Measurements from ENCODE around the gene APBA2.

The APBA2 gene

GRCh38 chr15:28904541-28905315, 19.0 kb downstream of the APBA2 start:
- H3K4me3 ChIP-seq (ENCODE audit: low read depth, low read length) = no peak overlapping the region
- H3K4me1 ChIP-seq (ENCODE audit: control insufficient read depth, insufficient read depth, low read length) = no peaks in the 10 kb centered on the region
- peaks cover 3% of the 10 kb centered on the region; the same call in 1 of the 2 replicates for H3K9me3 ChIP-seq (ENCODE audit: control insufficient read depth, insufficient read depth, low read depth, low read length)
- no peak overlapping the region for H3K27ac ChIP-seq (ENCODE audit: low read depth, low read length)
- no peak overlapping the region for H3K9ac ChIP-seq (ENCODE audit: low read length)
- H3K27me3 ChIP-seq (ENCODE audit: control insufficient read depth, insufficient read depth, low read length) = no peaks in the 10 kb centered on the region
- H3K36me3 ChIP-seq (ENCODE audit: control insufficient read depth, insufficient read depth, low read length) = no peaks in the 10 kb centered on the region

GRCh38 chr15:28907338-28907960, 21.7 kb downstream of the APBA2 start:
- no peak overlapping the region for H3K9ac ChIP-seq (ENCODE audit: low read length)
- peaks cover 3% of the 10 kb centered on the region; the same call in 1 of the 2 replicates for H3K9me3 ChIP-seq (ENCODE audit: control insufficient read depth, insufficient read depth, low read depth, low read length)
- no peaks in the 10 kb centered on the region for H3K36me3 ChIP-seq (ENCODE audit: control insufficient read depth, insufficient read depth, low read length)
- H3K27ac ChIP-seq (ENCODE audit: low read depth, low read length) = no peak overlapping the region
- no peaks in the 10 kb centered on the region for H3K27me3 ChIP-seq (ENCODE audit: control insufficient read depth, insufficient read depth, low read length)
- peaks cover 7% of the 10 kb centered on the region; the same call in 1 of the 2 replicates for H3K4me1 ChIP-seq (ENCODE audit: control insufficient read depth, insufficient read depth, low read length)
- H3K4me3 ChIP-seq (ENCODE audit: low read depth, low read length) = no peak overlapping the region

GRCh38 chr15:28909958-28910500, 24.3 kb downstream of the APBA2 start:
- H3K4me3 ChIP-seq (ENCODE audit: low read depth, low read length) = no peak overlapping the region
- H3K36me3 ChIP-seq (ENCODE audit: control insufficient read depth, insufficient read depth, low read length) = no peaks in the 10 kb centered on the region
- no peaks in the 10 kb centered on the region for H3K27me3 ChIP-seq (ENCODE audit: control insufficient read depth, insufficient read depth, low read length)
- H3K9me3 ChIP-seq (ENCODE audit: control insufficient read depth, insufficient read depth, low read depth, low read length) = peaks cover 3% of the 10 kb centered on the region; the same call in 1 of the 2 replicates
- peaks cover 15% of the 10 kb centered on the region; the same call in 1 of the 2 replicates for H3K4me1 ChIP-seq (ENCODE audit: control insufficient read depth, insufficient read depth, low read length)
- H3K27ac ChIP-seq (ENCODE audit: low read depth, low read length) = no peak overlapping the region
- no peak overlapping the region for H3K9ac ChIP-seq (ENCODE audit: low read length)

GRCh38 chr15:28911310-28911931, 25.6 kb downstream of the APBA2 start:
- Histone ChIP-seq H3K9ac (ENCODE audit: low read length) (no peak overlapping the region), H3K27ac (ENCODE audit: low read depth, low read length) (no peak overlapping the region), H3K36me3 (ENCODE audit: control insufficient read depth, insufficient read depth, low read length) (no peaks in the 10 kb centered on the region), H3K9me3 (ENCODE audit: control insufficient read depth, insufficient read depth, low read depth, low read length) (peaks cover 3% of the 10 kb centered on the region; the same call in 1 of the 2 replicates), H3K4me3 (ENCODE audit: low read depth, low read length) (no peak overlapping the region), H3K4me1 (ENCODE audit: control insufficient read depth, insufficient read depth, low read length) (peaks cover 15% of the 10 kb centered on the region; the same call in 1 of the 2 replicates), H3K27me3 (ENCODE audit: control insufficient read depth, insufficient read depth, low read length) (no peaks in the 10 kb centered on the region)

- Histone ChIP-seq H3K9me3 (ENCODE audit: control insufficient read depth, insufficient read depth, low read depth, low read length) (peaks cover 3% of the 10 kb centered on the region; the same call in 1 of the 2 replicates), H3K9ac (ENCODE audit: low read length) (no peak overlapping the region), H3K36me3 (ENCODE audit: control insufficient read depth, insufficient read depth, low read length) (no peaks in the 10 kb centered on the region), H3K27me3 (ENCODE audit: control insufficient read depth, insufficient read depth, low read length) (no peaks in the 10 kb centered on the region), H3K4me3 (ENCODE audit: low read depth, low read length) (no peak overlapping the region), H3K4me1 (ENCODE audit: control insufficient read depth, insufficient read depth, low read length) (peaks cover 15% of the 10 kb centered on the region; the same call in 1 of the 2 replicates), H3K27ac (ENCODE audit: low read depth, low read length) (no peak overlapping the region)
Measured at GRCh38 chr15:28912422-28912821, 26.6 kb downstream of the APBA2 start.

- H3K36me3 ChIP-seq (ENCODE audit: control insufficient read depth, insufficient read depth, low read length) = no peaks in the 10 kb centered on the region
- no peak overlapping the region for H3K9ac ChIP-seq (ENCODE audit: low read length)
- H3K4me1 ChIP-seq (ENCODE audit: control insufficient read depth, insufficient read depth, low read length) = peaks cover 22% of the 10 kb centered on the region
- H3K27me3 ChIP-seq (ENCODE audit: control insufficient read depth, insufficient read depth, low read length) = no peaks in the 10 kb centered on the region
- no peak overlapping the region for H3K4me3 ChIP-seq (ENCODE audit: low read depth, low read length)
- no peak overlapping the region for H3K27ac ChIP-seq (ENCODE audit: low read depth, low read length)
- no peaks in the 10 kb centered on the region for H3K9me3 ChIP-seq (ENCODE audit: control insufficient read depth, insufficient read depth, low read depth, low read length)
Measured at GRCh38 chr15:28913171-28913765, 27.5 kb downstream of the APBA2 start.

GRCh38 chr15:28914046-28914445, 28.3 kb downstream of the APBA2 start:
- H3K4me1 ChIP-seq (ENCODE audit: control insufficient read depth, insufficient read depth, low read length) = peaks cover 23% of the 10 kb centered on the region
- H3K9me3 ChIP-seq (ENCODE audit: control insufficient read depth, insufficient read depth, low read depth, low read length) = no peaks in the 10 kb centered on the region
- no peaks in the 10 kb centered on the region for H3K27me3 ChIP-seq (ENCODE audit: control insufficient read depth, insufficient read depth, low read length)
- no peak overlapping the region for H3K9ac ChIP-seq (ENCODE audit: low read length)
- H3K4me3 ChIP-seq (ENCODE audit: low read depth, low read length) = no peak overlapping the region
- H3K27ac ChIP-seq (ENCODE audit: low read depth, low read length) = no peak overlapping the region
- H3K36me3 ChIP-seq (ENCODE audit: control insufficient read depth, insufficient read depth, low read length) = no peaks in the 10 kb centered on the region

- no peaks in the 10 kb centered on the region for H3K36me3 ChIP-seq (ENCODE audit: control insufficient read depth, insufficient read depth, low read length)
- no peak overlapping the region for H3K4me3 ChIP-seq (ENCODE audit: low read depth, low read length)
- H3K27me3 ChIP-seq (ENCODE audit: control insufficient read depth, insufficient read depth, low read length) = no peaks in the 10 kb centered on the region
- H3K4me1 ChIP-seq (ENCODE audit: control insufficient read depth, insufficient read depth, low read length) = peaks cover 23% of the 10 kb centered on the region
- no peaks in the 10 kb centered on the region for H3K9me3 ChIP-seq (ENCODE audit: control insufficient read depth, insufficient read depth, low read depth, low read length)
- H3K27ac ChIP-seq (ENCODE audit: low read depth, low read length) = no peak overlapping the region
- no peak overlapping the region for H3K9ac ChIP-seq (ENCODE audit: low read length)
Measured at GRCh38 chr15:28914483-28915023, 28.8 kb downstream of the APBA2 start.

GRCh38 chr15:28915041-28915810, 29.5 kb downstream of the APBA2 start:
- H3K27ac ChIP-seq (ENCODE audit: low read depth, low read length) = no peak overlapping the region
- no peaks in the 10 kb centered on the region for H3K27me3 ChIP-seq (ENCODE audit: control insufficient read depth, insufficient read depth, low read length)
- no peak overlapping the region for H3K4me3 ChIP-seq (ENCODE audit: low read depth, low read length)
- no peaks in the 10 kb centered on the region for H3K9me3 ChIP-seq (ENCODE audit: control insufficient read depth, insufficient read depth, low read depth, low read length)
- no peaks in the 10 kb centered on the region for H3K36me3 ChIP-seq (ENCODE audit: control insufficient read depth, insufficient read depth, low read length)
- H3K4me1 ChIP-seq (ENCODE audit: control insufficient read depth, insufficient read depth, low read length) = peaks cover 26% of the 10 kb centered on the region
- no peak overlapping the region for H3K9ac ChIP-seq (ENCODE audit: low read length)

GRCh38 chr15:28915935-28916334, 30.2 kb downstream of the APBA2 start:
- Histone ChIP-seq H3K36me3 (ENCODE audit: control insufficient read depth, insufficient read depth, low read length) (no peaks in the 10 kb centered on the region), H3K4me3 (ENCODE audit: low read depth, low read length) (no peak overlapping the region), H3K4me1 (ENCODE audit: control insufficient read depth, insufficient read depth, low read length) (peaks cover 30% of the 10 kb centered on the region), H3K27ac (ENCODE audit: low read depth, low read length) (no peak overlapping the region), H3K27me3 (ENCODE audit: control insufficient read depth, insufficient read depth, low read length) (no peaks in the 10 kb centered on the region), H3K9me3 (ENCODE audit: control insufficient read depth, insufficient read depth, low read depth, low read length) (no peaks in the 10 kb centered on the region), H3K9ac (ENCODE audit: low read length) (no peak overlapping the region)
